WTC11 (cell line): ENCODE measurements around the gene BTBD17.

Source experiments
- ATF3 ChIP-seq: sonication (generic); formaldehyde crosslinking; conservative IDR thresholded peaks from 2 replicates; pipeline ENCODE4 v1.8.1; 2022; ENCODE audit warnings: mild to moderate bottlenecking, missing genetic modification reagents
- ETV6 ChIP-seq: sonication (generic); formaldehyde crosslinking; IDR thresholded peaks from 2 replicates; pipeline ENCODE4 v1.8.1; 2022; ENCODE audit warnings: mild to moderate bottlenecking, missing genetic modification reagents
- SP1 ChIP-seq: sonication (generic); formaldehyde crosslinking; conservative IDR thresholded peaks from 2 replicates; pipeline ENCODE4 v1.8.1; 2022; ENCODE audit warnings: missing genetic modification reagents
- ZNF317 ChIP-seq: sonication (generic); formaldehyde crosslinking; IDR thresholded peaks from 2 replicates; pipeline ENCODE4 v1.8.1; 2023; ENCODE audit warnings: low read depth, mild to moderate bottlenecking, moderate library complexity, missing genetic modification reagents, borderline replicate concordance
- ZNF512 ChIP-seq: sonication (generic); formaldehyde crosslinking; IDR thresholded peaks from 2 replicates; pipeline ENCODE4 v1.8.1; 2022; ENCODE audit warnings: missing genetic modification reagents, borderline replicate concordance
- TF ChIP-seq, protein P1 (sequence below): sonication (generic); formaldehyde crosslinking; IDR thresholded peaks from 2 replicates; pipeline ENCODE4 v1.8.0; 2022; ENCODE audit warnings: mild to moderate bottlenecking, missing genetic modification reagents
- TF ChIP-seq, protein P2 (sequence below): fragments of 200-600 bp; IDR thresholded peaks from 2 replicates; pipeline ENCODE4 v1.8.0; 2022; ENCODE audit warnings: antibody characterized with exemption

GRCh38 chr17:74391771-74392170 is 30.1 kb upstream of the BTBD17 start:
- TF ChIP-seq SP1 (no peak), ZNF512 (CRISPR knock-in tag) (no peak), ETV6 (CRISPR knock-in tag) (no peak), ATF3 (CRISPR knock-in tag) (no peak), ZNF317 (CRISPR knock-in tag) (no peak)
- TF ChIP-seq, protein P1, sequence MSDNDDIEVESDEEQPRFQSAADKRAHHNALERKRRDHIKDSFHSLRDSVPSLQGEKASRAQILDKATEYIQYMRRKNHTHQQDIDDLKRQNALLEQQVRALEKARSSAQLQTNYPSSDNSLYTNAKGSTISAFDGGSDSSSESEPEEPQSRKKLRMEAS (CRISPR knock-in tag), result no peak
- TF ChIP-seq, protein P2, sequence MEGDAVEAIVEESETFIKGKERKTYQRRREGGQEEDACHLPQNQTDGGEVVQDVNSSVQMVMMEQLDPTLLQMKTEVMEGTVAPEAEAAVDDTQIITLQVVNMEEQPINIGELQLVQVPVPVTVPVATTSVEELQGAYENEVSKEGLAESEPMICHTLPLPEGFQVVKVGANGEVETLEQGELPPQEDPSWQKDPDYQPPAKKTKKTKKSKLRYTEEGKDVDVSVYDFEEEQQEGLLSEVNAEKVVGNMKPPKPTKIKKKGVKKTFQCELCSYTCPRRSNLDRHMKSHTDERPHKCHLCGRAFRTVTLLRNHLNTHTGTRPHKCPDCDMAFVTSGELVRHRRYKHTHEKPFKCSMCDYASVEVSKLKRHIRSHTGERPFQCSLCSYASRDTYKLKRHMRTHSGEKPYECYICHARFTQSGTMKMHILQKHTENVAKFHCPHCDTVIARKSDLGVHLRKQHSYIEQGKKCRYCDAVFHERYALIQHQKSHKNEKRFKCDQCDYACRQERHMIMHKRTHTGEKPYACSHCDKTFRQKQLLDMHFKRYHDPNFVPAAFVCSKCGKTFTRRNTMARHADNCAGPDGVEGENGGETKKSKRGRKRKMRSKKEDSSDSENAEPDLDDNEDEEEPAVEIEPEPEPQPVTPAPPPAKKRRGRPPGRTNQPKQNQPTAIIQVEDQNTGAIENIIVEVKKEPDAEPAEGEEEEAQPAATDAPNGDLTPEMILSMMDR, result no peak
